ENCODE results near the gene CPA3.

CPA3 gene

DNA sequence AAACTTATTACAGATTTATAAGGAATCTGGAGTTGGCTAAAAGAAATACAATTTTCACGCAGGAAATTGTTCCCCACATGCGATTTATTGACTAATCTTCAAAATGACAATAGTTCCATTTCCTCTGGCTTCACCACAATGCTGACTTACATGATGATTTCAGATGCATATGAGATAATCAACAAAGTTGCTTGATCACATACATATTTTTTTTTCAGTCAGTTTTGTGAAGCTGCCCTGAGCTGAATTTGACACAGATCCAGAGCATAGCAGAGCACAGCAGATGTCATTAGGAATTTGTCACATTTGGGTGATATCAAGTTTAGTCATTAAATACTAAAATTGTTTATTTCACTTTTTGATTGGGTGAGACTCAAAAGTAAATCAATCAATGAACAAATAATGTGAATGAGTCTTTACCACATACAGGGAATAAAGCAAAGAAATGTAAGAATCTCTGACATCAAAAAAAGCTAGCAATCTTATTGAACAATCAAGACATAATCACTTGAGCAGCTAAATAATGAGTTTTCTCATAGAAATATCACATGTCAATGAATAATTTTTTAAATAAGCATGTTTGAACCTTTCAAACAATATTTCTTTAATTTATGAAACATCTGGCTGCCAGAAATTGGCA, 19.2 kb upstream of the CPA3 start:
- DNase-seq (no peak), ATAC-seq (replicated peaks) (no peak)
- Mint-ChIP-seq H3K4me1 (no peaks in the 10 kb centered on the region), H3K27ac (no peak overlapping the region), H3K27me3 (peaks cover 0 to 3% of the 10 kb centered on the region in 2 donors), H3K4me3 (no peak overlapping the region), H3K36me3 (no peaks in the 10 kb centered on the region), H3K9me3 (no peaks in the 10 kb centered on the region)

DNA sequence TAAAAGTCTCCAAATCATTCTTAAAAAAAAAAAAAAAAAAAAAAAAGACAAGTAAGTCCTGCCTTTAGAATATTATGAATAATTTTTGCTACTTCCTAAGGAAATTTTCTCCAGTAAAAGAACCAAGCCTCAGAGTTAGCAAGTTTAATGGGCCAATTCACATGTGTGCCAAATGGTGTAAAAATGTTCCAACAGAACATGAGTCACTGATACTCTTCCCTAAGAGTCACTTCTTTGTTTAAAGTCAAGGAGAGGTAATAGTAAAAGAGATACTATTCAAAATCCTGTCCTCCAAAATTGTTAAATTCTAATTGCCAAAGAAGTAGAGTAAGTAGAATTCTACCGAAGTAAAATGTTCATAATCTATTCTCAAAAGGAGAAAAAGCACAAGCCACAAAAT, 17.7 kb upstream of the CPA3 start:
- no peaks in the 10 kb centered on the region for H3K9me3 Mint-ChIP-seq
- no peak overlapping the region for H3K27ac Mint-ChIP-seq
- ATAC-seq (replicated peaks) (no peak), DNase-seq (no peak)
- H3K27me3 Mint-ChIP-seq, result peaks cover 0 to 3% of the 10 kb centered on the region in 2 donors
- H3K4me1 Mint-ChIP-seq, result no peaks in the 10 kb centered on the region
- H3K36me3 Mint-ChIP-seq, result no peaks in the 10 kb centered on the region
- H3K4me3 Mint-ChIP-seq, result no peak overlapping the region

DNA sequence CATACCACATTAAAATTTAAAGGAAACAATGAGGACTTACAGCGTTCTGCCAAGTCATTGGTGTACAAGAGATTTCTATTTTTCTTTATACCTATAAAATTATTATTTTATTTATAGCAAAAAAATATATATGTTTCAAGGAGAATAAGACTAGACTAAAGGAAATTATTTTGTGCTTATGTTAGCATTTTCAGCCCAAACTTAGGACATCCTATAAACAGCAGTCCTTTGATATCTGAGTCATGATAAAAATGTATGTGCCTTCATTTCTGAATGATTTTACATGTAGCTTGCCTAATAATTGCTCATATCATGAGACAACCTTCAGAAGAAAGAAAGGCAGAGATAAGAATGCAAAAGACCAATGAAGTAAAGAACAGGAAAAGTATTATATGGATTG, 16.7 kb upstream of the CPA3 start:
- no peak overlapping the region for H3K4me3 Mint-ChIP-seq
- peaks cover 0 to 3% of the 10 kb centered on the region in 2 donors for H3K27me3 Mint-ChIP-seq
- DNase-seq, result no peak
- no peak for ATAC-seq (replicated peaks)
- no peaks in the 10 kb centered on the region for H3K9me3 Mint-ChIP-seq
- H3K4me1 Mint-ChIP-seq, result no peaks in the 10 kb centered on the region
- H3K36me3 Mint-ChIP-seq, result no peaks in the 10 kb centered on the region
- H3K27ac Mint-ChIP-seq, result no peak overlapping the region

DNA sequence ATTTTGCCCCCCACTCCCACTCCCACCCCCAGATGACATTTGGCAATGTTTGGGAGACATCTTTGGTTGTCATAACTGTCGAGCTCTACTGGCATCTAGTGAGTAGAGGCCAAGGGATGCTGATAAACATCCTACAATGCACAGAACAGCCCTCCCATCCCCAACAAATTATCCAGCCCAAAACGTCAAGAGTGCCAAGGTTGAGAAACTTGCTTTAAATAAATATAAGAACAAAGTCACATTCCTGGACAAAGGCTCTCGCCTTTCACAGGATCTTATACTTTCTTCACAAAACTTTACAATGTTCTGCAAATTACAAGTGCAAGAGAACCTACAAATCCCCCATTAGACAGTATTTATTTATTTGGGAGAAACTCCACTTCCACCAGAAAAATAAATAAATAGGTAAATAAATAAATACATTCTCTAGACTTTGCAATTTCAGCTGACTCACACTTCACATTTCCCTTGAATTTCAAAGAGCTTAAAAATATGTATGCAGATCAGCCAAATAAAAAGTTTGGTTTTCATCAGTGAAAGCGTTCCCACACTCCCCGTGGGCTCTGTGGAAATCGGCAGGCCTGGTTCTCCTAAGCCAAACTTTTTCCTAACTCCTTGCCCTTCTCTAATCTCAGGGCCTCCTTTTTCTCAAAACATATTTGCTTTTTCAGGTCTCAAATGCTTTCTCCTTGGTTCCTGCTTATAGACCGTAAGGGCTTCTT, 12.7 kb upstream of the CPA3 start:
- ATAC-seq (replicated peaks), result no peak
- no peaks in the 10 kb centered on the region for H3K4me1 Mint-ChIP-seq
- H3K4me3 Mint-ChIP-seq, result no peak overlapping the region
- no peaks in the 10 kb centered on the region for H3K36me3 Mint-ChIP-seq
- H3K27me3 Mint-ChIP-seq, result peaks cover 3 to 7% of the 10 kb centered on the region in 2 donors
- H3K9me3 Mint-ChIP-seq, result no peaks in the 10 kb centered on the region
- no peak overlapping the region for H3K27ac Mint-ChIP-seq
- DNase-seq, result no peak

DNA sequence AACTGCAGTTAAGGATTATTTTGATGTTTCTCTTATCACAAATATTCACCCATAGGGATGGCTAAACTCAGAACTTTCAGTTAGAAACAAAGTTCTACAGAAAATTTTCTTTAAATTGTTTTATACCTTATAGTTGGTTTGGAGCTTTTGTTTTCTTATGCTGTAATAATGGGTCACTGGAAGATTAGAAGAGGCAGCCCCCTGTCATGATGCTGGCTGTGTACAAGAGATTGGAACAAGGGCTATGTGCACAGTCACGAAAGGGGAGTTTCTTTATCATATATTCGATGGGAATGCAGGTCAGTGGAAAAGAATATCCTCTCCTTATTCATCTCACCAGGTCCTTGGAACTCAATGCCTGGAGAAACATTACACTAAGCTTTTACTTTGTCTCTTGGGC, 12.0 kb upstream of the CPA3 start:
- H3K27ac Mint-ChIP-seq, result peak overlapping the region; percentile 0
- no peaks in the 10 kb centered on the region for H3K4me1 Mint-ChIP-seq
- DNase-seq, result no peak
- no peaks in the 10 kb centered on the region for H3K36me3 Mint-ChIP-seq
- no peaks in the 10 kb centered on the region for H3K9me3 Mint-ChIP-seq
- no peak for ATAC-seq (replicated peaks)
- H3K27me3 Mint-ChIP-seq, result peaks cover 3 to 7% of the 10 kb centered on the region in 2 donors
- no peak overlapping the region for H3K4me3 Mint-ChIP-seq

DNA sequence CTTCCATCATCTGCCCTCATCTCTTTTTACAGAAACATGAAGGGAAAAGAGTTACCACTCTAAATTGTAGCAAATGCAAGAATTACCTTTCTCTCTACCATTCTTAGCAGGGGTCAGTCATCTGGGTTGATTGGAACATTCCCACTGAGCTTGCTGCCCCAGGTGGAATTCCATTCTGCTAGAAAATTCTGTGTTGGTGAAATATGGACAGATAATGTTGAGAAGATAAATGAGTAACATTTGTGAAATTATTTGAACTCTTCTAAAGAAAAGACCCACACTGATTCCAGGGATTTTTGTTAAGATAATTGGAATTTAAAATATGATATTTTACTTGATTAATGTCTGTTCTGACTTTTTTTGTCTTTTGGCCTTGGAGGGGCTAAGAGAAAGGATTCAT, 11.0 kb upstream of the CPA3 start:
- Mint-ChIP-seq H3K4me1 (no peaks in the 10 kb centered on the region), H3K27me3 (peaks cover 3 to 7% of the 10 kb centered on the region in 2 donors), H3K27ac (no peak overlapping the region), H3K9me3 (no peaks in the 10 kb centered on the region), H3K36me3 (no peaks in the 10 kb centered on the region), H3K4me3 (no peak overlapping the region)
- no peak for ATAC-seq (replicated peaks)
- DNase-seq, result no peak

DNA sequence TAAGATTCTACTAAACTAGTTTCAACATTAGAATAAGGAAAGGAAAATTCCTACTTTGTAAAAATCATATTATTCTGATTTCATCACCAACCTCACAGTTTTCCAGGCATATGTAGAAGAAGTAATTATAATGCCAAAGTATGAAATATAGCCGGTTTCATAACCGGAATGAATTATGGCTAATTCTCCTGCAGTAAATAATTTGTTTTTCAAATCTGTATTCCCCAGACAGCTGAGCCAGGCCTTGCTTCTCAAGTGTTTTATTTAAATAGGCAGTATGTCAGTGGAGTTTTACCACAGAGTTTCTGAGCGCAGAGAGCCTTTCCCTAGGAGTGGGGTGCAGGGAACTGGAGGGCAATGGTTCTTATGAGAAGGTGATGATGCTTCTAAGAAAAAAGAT, 8.7 kb upstream of the CPA3 start:
- H3K27me3 Mint-ChIP-seq, result peaks cover 8 to 14% of the 10 kb centered on the region in 2 donors
- H3K27ac Mint-ChIP-seq, result no peak overlapping the region
- ATAC-seq (replicated peaks) (no peak), DNase-seq (no peak)
- H3K4me3 Mint-ChIP-seq, result no peak overlapping the region
- no peaks in the 10 kb centered on the region for H3K36me3 Mint-ChIP-seq
- no peaks in the 10 kb centered on the region for H3K9me3 Mint-ChIP-seq
- H3K4me1 Mint-ChIP-seq, result no peaks in the 10 kb centered on the region

DNA sequence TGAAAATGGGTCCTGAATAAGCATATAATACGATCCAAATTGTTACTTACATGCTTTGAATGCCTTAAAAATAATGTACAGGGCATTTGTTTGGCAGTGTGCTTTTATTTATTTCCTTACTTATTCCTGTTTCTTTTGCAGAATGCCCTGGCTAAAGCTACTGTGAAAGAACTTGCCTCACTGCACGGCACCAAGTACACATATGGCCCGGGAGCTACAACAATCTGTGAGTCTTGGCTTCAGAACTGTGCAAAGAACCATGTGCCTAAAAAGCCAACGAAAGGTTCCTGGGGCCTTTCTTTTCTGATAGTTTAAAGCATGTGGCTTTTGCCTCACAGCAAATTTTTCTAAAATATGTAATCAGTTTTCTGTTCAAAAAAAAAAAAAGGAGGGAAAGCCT, 7.8 kb upstream of the CPA3 start:
- no peak overlapping the region for H3K27ac Mint-ChIP-seq
- H3K27me3 Mint-ChIP-seq, result peaks cover 12 to 19% of the 10 kb centered on the region in 2 donors
- H3K9me3 Mint-ChIP-seq, result no peaks in the 10 kb centered on the region
- DNase-seq, result no peak
- H3K4me1 Mint-ChIP-seq, result no peaks in the 10 kb centered on the region
- no peak for ATAC-seq (replicated peaks)
- no peak overlapping the region for H3K4me3 Mint-ChIP-seq
- H3K36me3 Mint-ChIP-seq, result no peaks in the 10 kb centered on the region

DNA sequence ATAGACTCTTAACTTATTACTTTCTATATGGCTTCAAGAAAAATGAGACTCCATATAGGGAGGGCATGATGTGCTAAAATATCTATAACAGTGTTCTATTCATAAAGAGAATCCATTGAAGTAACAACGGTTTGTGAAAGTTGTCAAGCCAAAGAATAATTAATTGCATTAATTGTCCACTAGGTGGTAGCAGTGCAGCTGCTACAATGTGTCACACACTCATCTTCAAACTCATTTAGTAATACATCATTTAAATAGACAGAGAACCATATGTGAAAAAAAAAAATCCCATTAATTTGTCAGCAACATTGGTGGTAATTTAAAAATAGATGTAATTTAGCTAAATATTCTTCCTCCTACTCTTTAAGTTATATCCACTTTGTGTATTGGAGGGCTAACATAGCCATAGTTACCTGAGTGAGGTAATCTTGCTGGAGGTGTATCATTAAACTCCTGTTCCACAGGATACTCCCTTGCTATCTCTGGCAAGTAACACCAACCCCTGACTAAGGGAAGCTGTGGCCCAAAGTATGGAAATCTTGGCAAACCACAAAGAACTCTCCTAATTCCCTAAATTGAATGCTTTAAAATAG, 3.7 kb upstream of the CPA3 start:
- no peaks in the 10 kb centered on the region for H3K36me3 Mint-ChIP-seq
- H3K4me3 Mint-ChIP-seq, result no peak overlapping the region
- H3K27ac Mint-ChIP-seq, result no peak overlapping the region
- peaks cover 13 to 14% of the 10 kb centered on the region in 2 donors for H3K27me3 Mint-ChIP-seq
- no peak for DNase-seq
- ATAC-seq (replicated peaks), result peak; percentile 55 to 67
- H3K9me3 Mint-ChIP-seq, result no peaks in the 10 kb centered on the region
- H3K4me1 Mint-ChIP-seq, result no peaks in the 10 kb centered on the region

DNA sequence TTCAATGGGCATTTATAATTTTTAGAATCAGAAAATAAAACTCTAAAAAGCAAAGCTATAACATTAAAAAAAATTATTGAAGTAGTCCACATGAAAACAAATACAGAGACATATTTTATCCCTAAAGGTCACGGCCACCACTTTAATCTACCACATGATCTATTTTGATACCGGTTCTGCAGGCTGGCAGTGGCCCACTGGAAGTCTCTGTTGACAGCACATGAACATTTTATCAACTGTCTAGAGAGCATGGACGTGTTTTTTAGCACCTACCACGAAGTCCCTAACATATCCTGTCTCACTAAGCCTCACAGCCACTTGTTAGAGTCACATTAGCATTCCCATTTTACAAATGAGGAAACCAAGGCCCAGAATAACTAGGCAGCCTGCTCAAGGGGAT, 1.8 kb upstream of the CPA3 start:
- Mint-ChIP-seq H3K36me3 (no peaks in the 10 kb centered on the region), H3K4me3 (no peak overlapping the region), H3K4me1 (no peaks in the 10 kb centered on the region), H3K27ac (no peak overlapping the region), H3K9me3 (no peaks in the 10 kb centered on the region), H3K27me3 (peaks cover 22 to 25% of the 10 kb centered on the region in 2 donors)
- ATAC-seq (replicated peaks) (no peak), DNase-seq (no peak)

DNA sequence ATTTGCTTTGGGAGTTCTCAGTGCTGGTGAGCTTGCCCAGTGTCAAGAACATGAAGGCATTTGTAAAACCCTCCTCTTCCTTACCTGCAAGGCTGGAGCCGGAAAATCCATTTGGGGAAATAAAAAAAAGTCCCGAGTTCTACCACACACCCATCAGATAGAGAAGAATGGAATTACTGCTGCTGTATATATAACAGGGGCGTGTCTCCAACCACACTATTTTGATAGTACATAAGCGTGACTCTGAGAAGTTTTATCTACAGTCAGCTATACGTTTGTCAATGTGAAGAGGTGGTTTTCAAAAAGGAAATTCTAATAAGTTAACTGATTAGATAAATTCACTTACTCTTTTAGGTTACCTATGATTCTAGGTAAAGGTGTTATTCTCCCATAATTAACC, 1.3 kb upstream of the CPA3 start:
- Mint-ChIP-seq H3K4me3 (no peak overlapping the region), H3K27ac (no peak overlapping the region), H3K36me3 (no peaks in the 10 kb centered on the region), H3K27me3 (peaks cover 23 to 25% of the 10 kb centered on the region in 2 donors), H3K4me1 (no peaks in the 10 kb centered on the region), H3K9me3 (no peaks in the 10 kb centered on the region)
- DNase-seq (no peak), ATAC-seq (replicated peaks) (no peak)

DNA sequence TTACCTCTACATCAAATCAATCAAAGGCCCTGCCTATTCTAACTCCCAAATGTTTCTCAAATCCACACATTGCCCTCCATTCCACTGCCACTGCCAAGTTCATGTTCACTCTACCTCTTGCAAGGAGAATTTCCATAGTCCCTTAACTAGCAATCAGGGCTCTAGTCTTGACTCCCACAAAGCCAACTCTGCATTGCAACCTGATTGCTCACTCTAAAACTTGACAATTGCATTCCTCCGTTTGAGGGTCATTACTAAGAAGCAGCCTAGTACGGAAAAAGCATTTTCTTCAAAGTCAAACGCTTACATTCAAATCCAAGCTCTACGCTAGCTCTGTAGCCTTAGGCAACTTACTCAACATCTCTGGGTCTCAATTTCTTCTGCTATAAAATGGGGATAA, 1.2 kb downstream of the CPA3 start:
- Mint-ChIP-seq H3K36me3 (no peaks in the 10 kb centered on the region), H3K4me1 (no peaks in the 10 kb centered on the region), H3K27ac (no peak overlapping the region), H3K4me3 (no peak overlapping the region), H3K27me3 (peaks cover 16 to 20% of the 10 kb centered on the region in 2 donors), H3K9me3 (no peaks in the 10 kb centered on the region)
- DNase-seq (no peak), ATAC-seq (replicated peaks) (no peak)

DNA sequence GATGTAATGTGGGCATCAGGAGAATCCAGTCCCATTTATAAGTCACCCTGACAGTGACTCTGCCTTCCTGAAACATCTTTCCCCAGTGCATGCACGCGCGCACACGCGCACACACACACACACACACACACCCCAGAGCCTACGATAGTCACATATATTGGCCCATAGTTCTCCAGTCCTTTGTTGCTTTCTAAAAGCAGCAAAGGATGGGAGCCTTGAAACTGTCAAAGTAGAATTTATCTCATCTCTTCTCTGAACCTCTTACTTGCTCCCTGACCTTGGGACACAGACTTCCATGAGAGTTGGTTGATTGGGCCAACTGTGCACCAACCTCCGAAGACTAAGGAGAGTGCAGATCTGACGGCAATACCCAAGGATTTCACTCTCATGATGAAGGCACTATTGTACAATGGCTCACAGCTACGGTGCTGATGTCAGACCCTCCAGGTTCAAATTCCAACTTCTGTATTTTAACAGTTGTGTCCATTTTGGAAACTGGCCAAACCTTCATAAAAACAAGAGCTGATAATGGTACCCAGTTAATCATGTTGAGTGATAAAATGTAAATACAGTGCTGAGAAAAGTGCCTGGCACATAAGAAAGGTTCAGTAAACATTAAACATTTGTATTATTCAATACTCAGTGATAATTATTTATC, 8.3 kb downstream of the CPA3 start:
- H3K27ac Mint-ChIP-seq, result no peak overlapping the region
- peaks cover under 1 to 9% of the 10 kb centered on the region in 2 donors for H3K27me3 Mint-ChIP-seq
- ATAC-seq (replicated peaks) (no peak), DNase-seq (no peak)
- H3K4me1 Mint-ChIP-seq, result no peaks in the 10 kb centered on the region
- no peaks in the 10 kb centered on the region for H3K36me3 Mint-ChIP-seq
- no peaks in the 10 kb centered on the region for H3K9me3 Mint-ChIP-seq
- H3K4me3 Mint-ChIP-seq, result no peak overlapping the region

DNA sequence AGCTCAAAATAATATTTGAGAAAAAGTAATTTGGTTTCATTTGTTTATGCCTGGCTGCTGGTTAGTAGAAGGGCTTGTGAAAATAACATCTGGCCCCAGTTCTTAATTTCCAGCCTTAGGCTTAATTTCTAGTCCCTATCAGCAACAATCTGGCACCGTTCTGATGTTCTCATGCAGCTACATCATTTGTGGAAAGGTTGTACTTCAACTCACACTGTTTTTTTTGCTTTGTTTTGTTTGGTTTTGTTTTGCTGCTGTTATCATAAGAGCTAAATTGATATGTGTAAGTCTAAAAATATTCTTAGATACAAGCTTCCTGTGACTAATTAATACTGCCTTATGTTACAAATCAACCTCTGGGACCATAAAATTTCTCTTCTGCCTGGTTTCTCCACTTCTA, 8.9 kb downstream of the CPA3 start:
- peaks cover 0 to 9% of the 10 kb centered on the region in 2 donors for H3K27me3 Mint-ChIP-seq
- no peak overlapping the region for H3K27ac Mint-ChIP-seq
- H3K4me1 Mint-ChIP-seq, result no peaks in the 10 kb centered on the region
- DNase-seq (no peak), ATAC-seq (replicated peaks) (no peak)
- no peaks in the 10 kb centered on the region for H3K36me3 Mint-ChIP-seq
- H3K4me3 Mint-ChIP-seq, result no peak overlapping the region
- H3K9me3 Mint-ChIP-seq, result no peaks in the 10 kb centered on the region

DNA sequence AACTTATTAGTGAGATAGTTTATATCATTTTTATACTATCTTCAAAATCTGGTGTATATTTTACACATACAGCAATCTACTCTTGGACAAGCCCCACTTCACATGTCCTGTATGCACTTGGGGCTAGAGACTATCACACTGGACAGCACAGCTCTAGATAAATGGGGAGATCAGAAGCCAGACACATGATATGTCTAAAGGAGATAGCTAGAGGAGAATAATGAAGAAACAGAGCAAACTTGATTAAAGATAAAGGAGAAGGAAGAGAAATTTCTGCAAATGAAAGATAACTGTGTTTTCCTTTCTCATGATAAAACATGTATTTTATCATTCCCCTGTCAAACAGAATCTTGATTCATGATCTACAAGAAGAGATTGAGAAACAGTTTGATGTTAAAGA, 13.0 kb downstream of the CPA3 start:
- ATAC-seq (replicated peaks) (no peak), DNase-seq (no peak)
- Mint-ChIP-seq H3K36me3 (no peaks in the 10 kb centered on the region), H3K9me3 (no peaks in the 10 kb centered on the region), H3K4me1 (no peaks in the 10 kb centered on the region), H3K27ac (no peak overlapping the region), H3K4me3 (no peak overlapping the region), H3K27me3 (peaks cover 0 to 9% of the 10 kb centered on the region in 2 donors)

All from stimulated activated naive B cell treated with anti-CD40 and anti-IgM and Interleukin-4, amounts not matched to agents 10 μg/mL and 1 μg/mL and 100 μg/mL, for 72 hours (primary cell).